ENCODE measurements around the gene CAMTA1. TPM values are rescaled to one million over a fixed set of nuclear protein-coding genes. Genes with fewer than 3 reads are reported as not detected.

Gene CAMTA1
- total and polyA plus RNA-seq, 8 donors = 42.8 to 213 (median 118) TPM

DNA sequence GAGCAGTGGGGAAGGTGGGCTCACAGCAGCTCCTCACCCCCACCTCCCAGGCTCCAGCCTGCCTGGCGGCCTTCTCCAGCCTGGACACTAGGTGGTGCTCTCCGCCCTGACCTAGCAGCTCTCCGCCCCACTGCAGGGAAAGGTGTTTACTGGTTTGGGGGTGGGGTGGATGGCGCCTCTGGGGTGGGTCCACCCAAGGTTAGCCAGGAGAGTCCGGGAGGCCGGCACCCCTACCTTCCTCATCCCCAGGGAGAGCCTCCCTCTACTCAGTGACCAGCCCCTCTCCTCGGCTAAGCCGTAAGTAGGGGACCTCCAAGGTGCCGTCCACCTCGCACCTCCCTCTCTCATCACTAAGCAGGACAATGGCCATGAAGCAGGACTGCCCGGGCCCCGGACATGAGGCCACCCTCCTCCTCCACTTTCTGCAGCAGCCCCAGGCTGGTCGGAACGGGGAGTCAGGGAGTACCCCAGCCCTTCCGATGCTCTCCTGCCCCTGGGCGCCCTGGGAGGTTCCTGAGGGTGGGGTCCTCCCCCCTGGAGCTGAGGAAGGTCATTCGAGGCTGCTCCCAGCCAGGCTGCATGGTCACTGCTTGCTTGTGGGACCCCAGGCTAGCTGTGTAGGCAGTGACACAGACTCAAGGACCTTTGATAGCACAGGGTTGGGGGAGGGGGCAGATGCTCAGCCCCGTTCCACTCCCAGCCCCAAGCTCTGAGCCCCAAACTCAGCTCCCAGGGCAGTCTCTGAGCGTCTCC, 884.5 kb downstream of the CAMTA1 start:
- WGBS, 5 donors = 11 to 21% (median 17%) methylated on average over 15 to 19 of the region's 19 CpGs
- no peak for TF ChIP-seq POLR2AphosphoS5 (IDR thresholded peaks at IDR 0.05)
- TF ChIP-seq EP300 (IDR thresholded peaks at IDR 0.05) = no peak
- TF ChIP-seq, protein P1, sequence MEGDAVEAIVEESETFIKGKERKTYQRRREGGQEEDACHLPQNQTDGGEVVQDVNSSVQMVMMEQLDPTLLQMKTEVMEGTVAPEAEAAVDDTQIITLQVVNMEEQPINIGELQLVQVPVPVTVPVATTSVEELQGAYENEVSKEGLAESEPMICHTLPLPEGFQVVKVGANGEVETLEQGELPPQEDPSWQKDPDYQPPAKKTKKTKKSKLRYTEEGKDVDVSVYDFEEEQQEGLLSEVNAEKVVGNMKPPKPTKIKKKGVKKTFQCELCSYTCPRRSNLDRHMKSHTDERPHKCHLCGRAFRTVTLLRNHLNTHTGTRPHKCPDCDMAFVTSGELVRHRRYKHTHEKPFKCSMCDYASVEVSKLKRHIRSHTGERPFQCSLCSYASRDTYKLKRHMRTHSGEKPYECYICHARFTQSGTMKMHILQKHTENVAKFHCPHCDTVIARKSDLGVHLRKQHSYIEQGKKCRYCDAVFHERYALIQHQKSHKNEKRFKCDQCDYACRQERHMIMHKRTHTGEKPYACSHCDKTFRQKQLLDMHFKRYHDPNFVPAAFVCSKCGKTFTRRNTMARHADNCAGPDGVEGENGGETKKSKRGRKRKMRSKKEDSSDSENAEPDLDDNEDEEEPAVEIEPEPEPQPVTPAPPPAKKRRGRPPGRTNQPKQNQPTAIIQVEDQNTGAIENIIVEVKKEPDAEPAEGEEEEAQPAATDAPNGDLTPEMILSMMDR (IDR thresholded peaks at IDR 0.05) = peak in 5 of 7 experiments; percentile 60 to 82 (median 79)
- no peak for TF ChIP-seq POLR2A (IDR thresholded peaks at IDR 0.05)
- Histone ChIP-seq H3K36me3 (no peaks in the 10 kb centered on the region), H3K4me3 (peak overlapping the region; percentile 1 to 28 (median 4)), H3K27ac (no peak overlapping the region), H3K27me3 (peaks cover 0 to 22% (median 4%) of the 10 kb centered on the region in 3 donors), H3K9me3 (no peaks in the 10 kb centered on the region), H3K4me1 (peaks cover 0 to 22% (median 15%) of the 10 kb centered on the region in 4 donors)
- intact Hi-C loops (cut with DNase I; ENCODE audit: low total_unique reads) = no loop called here
- DNase-seq = peak; percentile 56 to 86

DNA sequence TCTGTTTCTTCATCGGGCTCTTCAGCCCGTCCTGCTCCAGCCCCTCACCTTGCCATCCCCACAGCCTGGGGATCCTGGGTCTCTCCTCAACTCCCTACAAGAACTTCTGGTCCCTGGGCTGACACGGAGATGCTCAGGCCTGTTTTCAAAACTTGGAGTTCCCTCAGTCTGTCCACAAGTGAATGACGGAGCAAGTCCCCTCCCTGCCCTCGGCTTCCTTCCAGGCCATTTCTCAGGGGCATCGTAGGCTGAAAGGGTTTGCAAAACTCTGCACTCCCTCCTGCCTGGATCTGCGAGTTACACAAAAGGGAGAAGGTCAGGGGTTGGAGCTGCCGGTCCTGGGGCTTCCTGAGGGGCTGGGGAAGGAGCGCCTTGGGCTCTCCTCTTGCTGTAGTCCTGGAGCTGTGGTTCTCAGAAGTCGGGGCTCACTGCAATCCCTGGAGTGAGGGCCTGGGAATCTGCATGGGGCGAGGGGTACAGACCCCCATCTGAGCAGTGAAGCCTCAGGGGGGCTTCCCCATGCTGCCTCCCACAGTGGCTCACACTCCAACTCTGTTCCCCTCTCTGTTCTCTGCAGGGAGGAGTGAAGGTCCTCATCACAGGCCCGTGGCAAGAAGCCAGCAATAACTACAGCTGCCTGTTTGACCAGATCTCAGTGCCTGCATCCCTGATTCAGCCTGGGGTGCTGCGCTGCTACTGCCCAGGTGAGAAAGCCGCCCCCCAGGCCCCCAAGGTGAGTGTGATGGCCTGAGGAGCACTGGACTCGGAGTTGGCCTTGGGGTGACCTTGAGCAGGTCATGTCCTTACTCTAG, 885.3 kb downstream of the CAMTA1 start:
- intact Hi-C loops (cut with DNase I; ENCODE audit: low total_unique reads) = no loop called here
- TF ChIP-seq POLR2AphosphoS5 (IDR thresholded peaks at IDR 0.05) = no peak
- TF ChIP-seq POLR2A (IDR thresholded peaks at IDR 0.05) = no peak
- TF ChIP-seq, protein P1 (IDR thresholded peaks at IDR 0.05) = no peak
- no peak for TF ChIP-seq EP300 (IDR thresholded peaks at IDR 0.05)
- WGBS, 5 donors = 63 to 72% (median 69%) methylated on average over 12 to 15 of the region's 15 CpGs
- Histone ChIP-seq H3K9me3 (no peaks in the 10 kb centered on the region), H3K27ac (no peak overlapping the region), H3K27me3 (peaks cover 0 to 22% (median 4%) of the 10 kb centered on the region in 3 donors), H3K4me3 (no peak overlapping the region), H3K4me1 (peaks cover 0 to 22% (median 15%) of the 10 kb centered on the region in 4 donors), H3K36me3 (no peaks in the 10 kb centered on the region)
- DNase-seq = peak in 1 of 2 donors; percentile 50

DNA sequence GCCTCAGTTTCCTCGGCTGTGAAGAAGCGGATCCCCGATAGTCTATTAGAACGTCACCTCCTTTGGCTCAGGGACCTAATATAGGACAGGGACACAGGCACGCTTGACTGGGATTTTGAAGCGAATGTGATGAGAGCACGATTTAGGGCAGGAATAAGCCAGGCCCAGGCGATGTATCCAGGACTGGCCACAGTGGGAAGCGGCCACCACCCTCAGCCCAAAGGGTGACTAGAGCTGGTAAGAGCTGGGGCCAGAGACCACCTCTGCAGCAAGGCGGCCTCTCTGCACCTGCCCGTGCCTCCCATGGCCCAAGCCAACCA, 885.9 kb downstream of the CAMTA1 start:
- Histone ChIP-seq H3K4me1 (peaks cover 0 to 22% (median 15%) of the 10 kb centered on the region in 4 donors), H3K27ac (no peak overlapping the region), H3K4me3 (no peak overlapping the region), H3K27me3 (peaks cover 0 to 22% (median 4%) of the 10 kb centered on the region in 3 donors), H3K36me3 (no peaks in the 10 kb centered on the region), H3K9me3 (no peaks in the 10 kb centered on the region)
- 94 to 98% (median 96%) methylated on average over 7 to 11 of the region's 11 CpGs for WGBS, 5 donors
- intact Hi-C loops (cut with DNase I; ENCODE audit: low total_unique reads) = no loop called here
- TF ChIP-seq EP300 (IDR thresholded peaks at IDR 0.05) = no peak
- TF ChIP-seq, protein P1 (IDR thresholded peaks at IDR 0.05) = no peak
- no peak for TF ChIP-seq POLR2A (IDR thresholded peaks at IDR 0.05)
- no peak for TF ChIP-seq POLR2AphosphoS5 (IDR thresholded peaks at IDR 0.05)
- no peak for DNase-seq

DNA sequence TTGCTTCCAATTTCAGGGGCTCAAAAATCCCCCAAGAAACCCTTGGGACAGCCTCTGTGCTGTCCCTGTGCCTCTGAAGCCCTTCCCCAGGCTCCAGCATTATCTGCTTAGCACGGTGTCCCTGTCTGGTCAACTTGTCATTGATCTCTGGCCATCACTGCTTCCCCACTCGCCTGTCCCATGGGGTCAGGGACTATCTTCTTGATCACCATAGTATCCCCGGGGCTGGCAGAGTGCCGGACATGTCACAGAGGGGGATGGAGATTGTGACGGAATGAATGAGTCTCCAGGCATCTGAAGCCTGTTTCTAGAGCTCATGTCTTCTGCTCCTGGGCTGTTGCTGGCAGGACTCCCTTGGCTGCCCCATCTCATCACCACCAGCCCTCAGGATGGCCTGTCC, 886.4 kb downstream of the CAMTA1 start:
- H3K36me3 ChIP-seq = no peaks in the 10 kb centered on the region
- DNase-seq = no peak
- no peak overlapping the region for H3K4me3 ChIP-seq
- no peak overlapping the region for H3K27ac ChIP-seq
- H3K9me3 ChIP-seq = no peaks in the 10 kb centered on the region
- WGBS, 5 donors = 77 to 86% (median 82%) methylated on average over 5 of the region's 5 CpGs
- intact Hi-C loops (cut with DNase I; ENCODE audit: low total_unique reads) = loop anchor here (2.0 kb wide), 1 partner anchor 81 kb away; no protein-coding TSS in a partner anchor
- peaks cover 0 to 22% (median 4%) of the 10 kb centered on the region in 3 donors for H3K27me3 ChIP-seq
- TF ChIP-seq POLR2A (IDR thresholded peaks at IDR 0.05) (no peak), EP300 (IDR thresholded peaks at IDR 0.05) (no peak)
- TF ChIP-seq, protein P1 (IDR thresholded peaks at IDR 0.05) = no peak
- H3K4me1 ChIP-seq = peaks cover 0 to 22% (median 15%) of the 10 kb centered on the region in 4 donors

Data from stomach (tissue), 9 donors.